ENCODE results near the gene SEMA3D.

- TF ChIP-seq, protein P1, sequence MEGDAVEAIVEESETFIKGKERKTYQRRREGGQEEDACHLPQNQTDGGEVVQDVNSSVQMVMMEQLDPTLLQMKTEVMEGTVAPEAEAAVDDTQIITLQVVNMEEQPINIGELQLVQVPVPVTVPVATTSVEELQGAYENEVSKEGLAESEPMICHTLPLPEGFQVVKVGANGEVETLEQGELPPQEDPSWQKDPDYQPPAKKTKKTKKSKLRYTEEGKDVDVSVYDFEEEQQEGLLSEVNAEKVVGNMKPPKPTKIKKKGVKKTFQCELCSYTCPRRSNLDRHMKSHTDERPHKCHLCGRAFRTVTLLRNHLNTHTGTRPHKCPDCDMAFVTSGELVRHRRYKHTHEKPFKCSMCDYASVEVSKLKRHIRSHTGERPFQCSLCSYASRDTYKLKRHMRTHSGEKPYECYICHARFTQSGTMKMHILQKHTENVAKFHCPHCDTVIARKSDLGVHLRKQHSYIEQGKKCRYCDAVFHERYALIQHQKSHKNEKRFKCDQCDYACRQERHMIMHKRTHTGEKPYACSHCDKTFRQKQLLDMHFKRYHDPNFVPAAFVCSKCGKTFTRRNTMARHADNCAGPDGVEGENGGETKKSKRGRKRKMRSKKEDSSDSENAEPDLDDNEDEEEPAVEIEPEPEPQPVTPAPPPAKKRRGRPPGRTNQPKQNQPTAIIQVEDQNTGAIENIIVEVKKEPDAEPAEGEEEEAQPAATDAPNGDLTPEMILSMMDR (IDR thresholded peaks at IDR 0.05 in 8 of 11, conservative IDR thresholded peaks at IDR 0.05 in 3 of 11), result no peak
- no peak for TF ChIP-seq POLR2A (IDR thresholded peaks at IDR 0.05)
- no peak for TF ChIP-seq POLR2AphosphoS5 (IDR thresholded peaks at IDR 0.05)
Observed at GRCh38 chr7:85144771-85145170, 42.1 kb downstream of the SEMA3D start.

Measured in spleen (tissue), 7 donors.